GM23338 (cell line): ENCODE results near the gene MCEE.

Experiments
- CREB1 ChIP-seq: fragments of 250-450 bp; sonication (Bioruptor Pico); IDR thresholded peaks from 2 replicates; pipeline ENCODE4 v1.5.0; 2020; ENCODE audit warnings: low read depth, mild to moderate bottlenecking, moderate library complexity
- CTCF ChIP-seq, 2 experiments: fragments of 200-600 bp in 1 of 2; sonication (generic) in 1 of 2; conservative IDR thresholded peaks; 2 replicates each; pipeline versions ENCODE4 v1.5.1 to v1.6.1; 2016 to 2017; ENCODE audit warnings: antibody characterized with exemption in 2 of 2, low read depth in 2 of 2, mild to moderate bottlenecking in 2 of 2, moderate library complexity in 1 of 2
- ETS1 ChIP-seq: IDR thresholded peaks from 2 replicates; pipeline ENCODE4 v1.6.1; 2016; ENCODE audit warnings: antibody characterized with exemption
- EZH2 ChIP-seq: fragments of 200-600 bp; sonication (generic); IDR thresholded peaks from one replicate; pipeline ENCODE4 v1.8.0; 2017; ENCODE audit warnings: antibody characterized with exemption, mild to moderate bottlenecking, low read depth; ENCODE audit not compliant: unreplicated experiment
- EZH2phosphoT487 ChIP-seq: fragments of 200-600 bp; sonication (generic); IDR thresholded peaks from one replicate; pipeline ENCODE4 v1.8.1; 2018; ENCODE audit warnings: antibody characterized with exemption; ENCODE audit not compliant: unreplicated experiment
- JUNB ChIP-seq: IDR thresholded peaks from one replicate; pipeline ENCODE4 v1.6.1; 2016; ENCODE audit warnings: antibody characterized with exemption; ENCODE audit not compliant: unreplicated experiment
- NANOG ChIP-seq: IDR thresholded peaks from 2 replicates; pipeline ENCODE4 v1.6.1; 2016; ENCODE audit warnings: antibody characterized with exemption, borderline replicate concordance
- POLR2AphosphoS5 ChIP-seq: IDR thresholded peaks from 2 replicates; pipeline ENCODE4 v1.6.1; 2016; ENCODE audit warnings: antibody characterized with exemption, low read depth
- REST ChIP-seq: IDR thresholded peaks from one replicate; pipeline ENCODE4 v1.6.1; 2018; ENCODE audit warnings: antibody characterized with exemption; ENCODE audit not compliant: unreplicated experiment
- STAT1 ChIP-seq: IDR thresholded peaks from one replicate; pipeline ENCODE4 v1.6.1; 2016; ENCODE audit warnings: antibody characterized with exemption; ENCODE audit not compliant: unreplicated experiment
- ZNF114 ChIP-seq: fragments of 250-450 bp; sonication (Bioruptor Pico); IDR thresholded peaks from 2 replicates; pipeline ENCODE4 v1.5.0; 2020; ENCODE audit warnings: mild to moderate bottlenecking, moderate library complexity
- ZNF331 ChIP-seq: fragments of 250-450 bp; sonication (Bioruptor Pico); IDR thresholded peaks from 2 replicates; pipeline ENCODE4 v1.5.0; 2020; ENCODE audit warnings: low read depth, mild to moderate bottlenecking, moderate library complexity
- ZNF462 ChIP-seq: fragments of 250-450 bp; sonication (Bioruptor Pico); IDR thresholded peaks from 2 replicates; pipeline ENCODE4 v1.5.0; 2020; ENCODE audit warnings: mild to moderate bottlenecking, moderate library complexity

- TF ChIP-seq CTCF (conservative IDR thresholded peaks at IDR 0.05; ENCODE audit: low read depth in 2 of 2): no peak
- no peak for TF ChIP-seq JUNB
- TF ChIP-seq EZH2: no peak
- no peak for TF ChIP-seq REST
- TF ChIP-seq EZH2phosphoT487: no peak
- no peak for TF ChIP-seq ZNF331 (CRISPR knock-in tag)
- no peak for TF ChIP-seq ZNF114 (CRISPR knock-in tag)
- no peak for TF ChIP-seq POLR2AphosphoS5
- TF ChIP-seq CREB1 (CRISPR knock-in tag): no peak
- no peak for TF ChIP-seq STAT1
- TF ChIP-seq ETS1: no peak
- no peak for TF ChIP-seq ZNF462
- no peak for TF ChIP-seq NANOG
These were observed 18.6 kb upstream of the MCEE start for GRCh38 chr2:71148506-71149063.
